Endothelial cell (in vitro differentiated cells): Measurements from ENCODE around the gene RABEP2. TPM values are rescaled to one million over a fixed set of nuclear protein-coding genes. Genes with fewer than 3 reads are reported as not detected.
A peak's percentile ranks its signal among the peaks of the same experiment; 100 is the strongest.

Experiments
- DNase-seq: peaks from one replicate; pipeline ENCODE4 v3.0.0; 2021; ENCODE audit warnings: low spot score
- H3K27ac Mint-ChIP-seq: one replicate; pipeline ENCODE4 v1.8.0; 2021; ENCODE audit warnings: mixed read lengths, inconsistent platforms; ENCODE audit not compliant: unreplicated experiment
- H3K27me3 Mint-ChIP-seq: one replicate; pipeline ENCODE4 v1.8.0; 2021; ENCODE audit warnings: mild to moderate bottlenecking, moderate library complexity, mixed read lengths, inconsistent platforms; ENCODE audit not compliant: unreplicated experiment
- H3K36me3 Mint-ChIP-seq: one replicate; pipeline ENCODE4 v1.8.0; 2021; ENCODE audit warnings: mild to moderate bottlenecking, low read depth, mixed read lengths, inconsistent platforms; ENCODE audit not compliant: unreplicated experiment
- H3K4me1 Mint-ChIP-seq: one replicate; pipeline ENCODE4 v1.8.0; 2021; ENCODE audit warnings: mild to moderate bottlenecking, mixed read lengths, inconsistent platforms; ENCODE audit not compliant: unreplicated experiment
- H3K4me3 Mint-ChIP-seq: one replicate; pipeline ENCODE4 v1.8.0; 2021; ENCODE audit warnings: mild to moderate bottlenecking, mixed read lengths, inconsistent platforms; ENCODE audit not compliant: unreplicated experiment
- H3K9me3 Mint-ChIP-seq: one replicate; pipeline ENCODE4 v1.8.0; 2021; ENCODE audit warnings: mixed read lengths, inconsistent platforms; ENCODE audit not compliant: unreplicated experiment
- CTCF ChIP-seq: fragments of 200-600 bp; sonication (generic); IDR thresholded peaks from one replicate; pipeline ENCODE4 v1.5.0; 2021; ENCODE audit warnings: antibody characterized with exemption; ENCODE audit not compliant: unreplicated experiment
- total RNA-seq: library from RNA; stranded (reverse); fragmentation: NEBNext Ultra II Directional; extraction: Animal tissue kit (Norgen Biotek cat#: 25700); gene quantifications from one replicate; pipeline ENCODE4 v1.2.1, GENCODE V29; 2021; ENCODE audit not compliant: unreplicated experiment

Gene RABEP2
- total RNA-seq, 1 donor from 2014 or later: 16.0 TPM

GRCh38 chr16:28964496-28964895 is 39.5 kb upstream of the RABEP2 start:
- Mint-ChIP-seq H3K36me3 (peaks cover 34% of the 10 kb centered on the region), H3K27me3 (peaks cover 6% of the 10 kb centered on the region), H3K4me3 (no peak overlapping the region), H3K27ac (no peak overlapping the region), H3K4me1 (no peaks in the 10 kb centered on the region), H3K9me3 (no peaks in the 10 kb centered on the region)
- no peak for TF ChIP-seq CTCF
- DNase-seq: no peak

- no peaks in the 10 kb centered on the region for H3K4me1 Mint-ChIP-seq
- H3K4me3 Mint-ChIP-seq: no peak overlapping the region
- DNase-seq: no peak
- TF ChIP-seq CTCF: no peak
- peaks cover 6% of the 10 kb centered on the region for H3K27me3 Mint-ChIP-seq
- H3K36me3 Mint-ChIP-seq: peaks cover 36% of the 10 kb centered on the region
- no peak overlapping the region for H3K27ac Mint-ChIP-seq
- H3K9me3 Mint-ChIP-seq: no peaks in the 10 kb centered on the region
These were observed 39.0 kb upstream of the RABEP2 start for GRCh38 chr16:28964072-28964471.

GRCh38 chr16:28958836-28959235 is 33.8 kb upstream of the RABEP2 start:
- TF ChIP-seq CTCF: no peak
- no peak for DNase-seq

GRCh38 chr16:28958216-28958615 is 33.2 kb upstream of the RABEP2 start:
- Mint-ChIP-seq H3K4me1 (no peaks in the 10 kb centered on the region), H3K4me3 (no peak overlapping the region), H3K36me3 (peaks cover 31% of the 10 kb centered on the region), H3K27ac (no peak overlapping the region), H3K27me3 (no peaks in the 10 kb centered on the region), H3K9me3 (no peaks in the 10 kb centered on the region)
- DNase-seq: no peak
- TF ChIP-seq CTCF: no peak

More at GRCh38 chr16:28958836-28959235, 33.8 kb upstream of the RABEP2 start:
- Mint-ChIP-seq H3K4me1 (no peaks in the 10 kb centered on the region), H3K27me3 (peaks cover 5% of the 10 kb centered on the region), H3K4me3 (no peak overlapping the region), H3K9me3 (no peaks in the 10 kb centered on the region), H3K36me3 (peaks cover 36% of the 10 kb centered on the region), H3K27ac (peak overlapping the region; percentile 3)

GRCh38 chr16:28951410-28951943 is 26.4 kb upstream of the RABEP2 start:
- Mint-ChIP-seq H3K27me3 (peaks cover 4% of the 10 kb centered on the region), H3K27ac (peak overlapping the region; percentile 79), H3K36me3 (peaks cover 7% of the 10 kb centered on the region), H3K9me3 (no peaks in the 10 kb centered on the region), H3K4me3 (peak overlapping the region; percentile 97), H3K4me1 (peaks cover 6% of the 10 kb centered on the region)
- no peak for TF ChIP-seq CTCF
- no peak for DNase-seq
